Right atrium auricular region (tissue), 2 donors: Measurements from ENCODE around the gene STXBP4. TPM values are rescaled to one million over a fixed set of nuclear protein-coding genes. Genes with fewer than 3 reads are reported as not detected.

Experiments
- DNase-seq: peaks from one replicate; pipeline ENCODE4 v3.0.0-alpha.2; 2019; ENCODE audit warnings: low spot score
- H3K27ac ChIP-seq, 2 donors: fragments of 200-600 bp; sonication (generic); 1 replicate in 1 of 2; 2 replicates in 1 of 2; pipeline ENCODE4 v1.5.1; 2016 to 2019
- H3K27me3 ChIP-seq, 2 donors: fragments of 200-600 bp; sonication (generic); one replicate each; pipeline versions ENCODE4 v1.5.1 to v1.6.0; 2017 to 2019
- H3K36me3 ChIP-seq: fragments of 200-600 bp; sonication (generic); one replicate; pipeline ENCODE4 v1.5.1; 2016
- H3K4me1 ChIP-seq, 2 donors: fragments of 200-600 bp; sonication (generic); one replicate each; pipeline versions ENCODE4 v1.5.1 to v1.6.0; 2017 to 2019
- H3K4me3 ChIP-seq, 2 donors: fragments of 200-600 bp; sonication (generic); 1 replicate in 1 of 2; 2 replicates in 1 of 2; pipeline ENCODE4 v1.5.1; 2017 to 2019; ENCODE audit warnings: mild to moderate bottlenecking in 1 of 2, moderate library complexity in 1 of 2
- H3K9me3 ChIP-seq, 2 donors: fragments of 200-600 bp; sonication (generic); one replicate each; pipeline ENCODE4 v1.5.1; 2019
- CTCF ChIP-seq, 2 donors: fragments of 200-600 bp; sonication (generic); IDR thresholded peaks; one replicate each; pipeline ENCODE4 v1.5.1; 2019; ENCODE audit warnings: antibody characterized with exemption in 2 of 2
- total RNA-seq, 2 donors: library from RNA; depleted of rRNA; stranded (reverse); fragments of >200 nt; gene quantifications; one replicate each; pipeline ENCODE4 v1.1.0, GENCODE V29; 2016

STXBP4 gene
- total RNA-seq, 2 donors from 2014 or later: 3.9 to 17.1 TPM

- Histone ChIP-seq H3K9me3 (no peaks in the 10 kb centered on the region), H3K27me3 (no peaks in the 10 kb centered on the region), H3K4me3 (no peak overlapping the region), H3K4me1 (no peaks in the 10 kb centered on the region), H3K27ac (no peak overlapping the region), H3K36me3 (no peaks in the 10 kb centered on the region)
- no peak for DNase-seq
- TF ChIP-seq CTCF (IDR thresholded peaks at IDR 0.05): no peak
These were observed 241.7 kb downstream of the STXBP4 start for GRCh38 chr17:55210292-55210691.

DNA sequence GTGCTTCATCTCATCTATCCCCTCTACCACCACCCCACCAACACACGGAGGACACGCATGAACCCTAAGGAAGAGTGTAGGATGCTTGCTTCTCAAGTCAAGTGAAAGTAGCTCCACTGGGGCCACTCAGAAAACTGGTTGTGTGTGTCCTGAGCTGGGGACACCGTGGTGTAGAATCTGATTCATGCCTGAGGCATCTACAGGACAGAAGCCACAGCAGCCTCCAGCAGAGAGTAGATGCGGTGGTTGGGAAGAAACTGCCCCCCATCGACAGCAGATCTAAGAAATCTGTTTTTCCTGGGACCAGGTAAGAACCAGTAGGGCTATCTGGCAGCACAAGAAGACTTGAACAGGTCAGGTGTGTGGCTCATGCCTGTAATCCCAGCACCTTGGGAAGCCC, 244.3 kb downstream of the STXBP4 start:
- Histone ChIP-seq H3K4me3 (no peak overlapping the region), H3K9me3 (no peaks in the 10 kb centered on the region), H3K4me1 (no peaks in the 10 kb centered on the region), H3K36me3 (no peaks in the 10 kb centered on the region), H3K27ac (no peak overlapping the region), H3K27me3 (no peaks in the 10 kb centered on the region)
- DNase-seq: no peak
- TF ChIP-seq CTCF (IDR thresholded peaks at IDR 0.05): no peak

DNA sequence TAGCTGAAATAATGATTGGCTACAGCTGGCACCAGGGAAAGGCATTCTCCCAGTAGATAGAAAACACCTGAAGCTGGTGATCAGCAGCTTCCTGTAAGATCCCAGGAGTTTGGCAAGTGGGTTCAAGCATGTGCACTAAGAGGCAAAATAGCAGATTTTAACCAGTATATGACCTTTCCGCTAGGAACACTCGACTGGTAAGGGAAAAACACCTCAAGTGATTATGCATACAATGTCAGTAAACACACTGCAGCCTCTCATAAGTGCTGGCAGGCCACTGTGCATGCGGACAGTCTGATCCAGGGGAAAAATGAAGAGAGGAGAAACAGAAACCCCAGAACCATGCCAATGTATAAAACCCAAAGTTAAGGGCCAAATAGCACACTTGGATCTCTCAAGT, 247.1 kb downstream of the STXBP4 start:
- DNase-seq: no peak
- no peaks in the 10 kb centered on the region for H3K27me3 ChIP-seq
- no peak overlapping the region for H3K27ac ChIP-seq
- no peak for TF ChIP-seq CTCF (IDR thresholded peaks at IDR 0.05)
- no peaks in the 10 kb centered on the region for H3K9me3 ChIP-seq
- H3K36me3 ChIP-seq: no peaks in the 10 kb centered on the region
- no peaks in the 10 kb centered on the region for H3K4me1 ChIP-seq
- H3K4me3 ChIP-seq: no peak overlapping the region

DNA sequence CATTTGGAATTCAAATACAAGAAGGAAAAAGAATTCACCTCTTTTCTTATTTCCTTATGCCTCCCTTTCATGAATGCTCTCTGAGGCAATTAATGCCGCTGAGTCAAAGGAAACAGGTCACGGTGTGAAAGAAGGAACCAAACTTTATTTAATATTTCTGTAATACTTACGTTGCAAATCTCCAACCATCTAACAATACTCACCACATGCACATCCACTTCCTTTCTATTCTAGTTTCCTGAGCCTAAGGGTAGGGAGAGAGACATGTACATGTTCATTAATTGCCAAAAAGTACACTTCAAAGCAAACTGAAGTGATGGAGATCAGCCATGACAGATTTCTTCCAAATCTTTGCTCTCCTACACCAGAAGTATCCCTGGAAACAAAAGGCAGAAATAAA, 248.3 kb downstream of the STXBP4 start:
- H3K4me3 ChIP-seq: no peak overlapping the region
- no peak for DNase-seq
- H3K27ac ChIP-seq: no peak overlapping the region
- no peaks in the 10 kb centered on the region for H3K9me3 ChIP-seq
- no peaks in the 10 kb centered on the region for H3K27me3 ChIP-seq
- no peaks in the 10 kb centered on the region for H3K4me1 ChIP-seq
- H3K36me3 ChIP-seq: no peaks in the 10 kb centered on the region
- TF ChIP-seq CTCF (IDR thresholded peaks at IDR 0.05): no peak

GRCh38 chr17:55219459-55219858, 250.9 kb downstream of the STXBP4 start:
- Histone ChIP-seq H3K27ac (no peak overlapping the region), H3K9me3 (no peaks in the 10 kb centered on the region), H3K4me1 (no peaks in the 10 kb centered on the region), H3K27me3 (no peaks in the 10 kb centered on the region), H3K36me3 (no peaks in the 10 kb centered on the region), H3K4me3 (no peak overlapping the region)
- no peak for TF ChIP-seq CTCF (IDR thresholded peaks at IDR 0.05)
- no peak for DNase-seq

DNA sequence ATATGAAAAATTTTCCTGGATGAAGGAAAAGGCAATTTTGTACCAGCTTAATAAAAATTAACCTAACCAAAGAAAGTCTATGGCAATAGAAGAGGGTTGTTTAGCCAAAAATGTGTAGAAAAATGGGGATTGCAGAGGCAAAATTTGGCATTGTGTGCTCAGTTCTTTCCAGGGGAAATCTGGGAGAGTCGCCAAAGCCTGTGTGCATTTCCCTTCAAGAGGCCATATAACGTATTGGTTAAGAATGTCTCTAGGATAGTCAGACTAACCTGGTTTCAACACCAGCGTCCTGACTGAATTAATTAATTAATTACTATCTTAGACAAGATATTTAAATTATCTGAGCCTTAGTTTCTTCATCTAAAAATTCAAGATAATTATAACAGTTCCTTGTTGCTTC, 251.4 kb downstream of the STXBP4 start:
- Histone ChIP-seq H3K9me3 (no peaks in the 10 kb centered on the region), H3K27me3 (no peaks in the 10 kb centered on the region), H3K27ac (no peak overlapping the region), H3K4me1 (no peaks in the 10 kb centered on the region), H3K36me3 (no peaks in the 10 kb centered on the region), H3K4me3 (no peak overlapping the region)
- TF ChIP-seq CTCF (IDR thresholded peaks at IDR 0.05): no peak
- no peak for DNase-seq
